Transverse colon (tissue), 4 donors: ENCODE results near the gene CCDC82. TPM values are rescaled to one million over a fixed set of nuclear protein-coding genes. Genes with fewer than 3 reads are reported as not detected.

Experiments
- DNase-seq: peaks from one replicate; pipeline ENCODE4 v3.0.0-alpha.2; 2019
- H3K27ac ChIP-seq, 4 donors: fragments of 200-600 bp; sonication (generic); 2 replicates each; pipeline ENCODE4 v1.5.1; 2016 to 2018; ENCODE audit warnings: inconsistent platforms in 4 of 4
- H3K27me3 ChIP-seq: fragments of 200-600 bp; sonication (generic); 2 replicates; pipeline ENCODE4 v1.5.1; 2017; ENCODE audit warnings: inconsistent platforms
- H3K36me3 ChIP-seq, 4 donors: fragments of 200-600 bp; sonication (generic); 2 replicates each; pipeline ENCODE4 v1.5.1; 2017 to 2019; ENCODE audit warnings: inconsistent platforms in 4 of 4
- H3K4me1 ChIP-seq, 4 donors: fragments of 200-600 bp; sonication (generic); 2 replicates each; pipeline ENCODE4 v1.5.1; 2017 to 2020; ENCODE audit warnings: inconsistent platforms in 4 of 4
- H3K4me3 ChIP-seq, 4 donors: fragments of 200-600 bp; sonication (generic); 1 replicate in 1 of 4; 2 replicates in 3 of 4; pipeline versions ENCODE4 v1.5.1 to v1.6.1; 2017 to 2019; ENCODE audit warnings: inconsistent platforms in 4 of 4
- H3K9me3 ChIP-seq, 2 donors: fragments of 200-600 bp; sonication (generic); 2 replicates each; pipeline ENCODE4 v1.5.1; 2017 to 2019; ENCODE audit warnings: inconsistent platforms in 2 of 2
- EP300 ChIP-seq: sonication (generic); formaldehyde crosslinking; IDR thresholded peaks from one replicate; pipeline ENCODE4 v1.6.1; 2017; ENCODE audit warnings: antibody characterized with exemption, low read depth
- POLR2A ChIP-seq: fragments of 450-650 bp; IDR thresholded peaks from one replicate; pipeline ENCODE4 v1.6.1; 2016; ENCODE audit warnings: antibody characterized with exemption, mild to moderate bottlenecking, moderate library complexity
- POLR2AphosphoS5 ChIP-seq, 3 donors: sonication (generic); formaldehyde crosslinking; IDR thresholded peaks; one replicate each; pipeline ENCODE4 v1.6.1; 2016; ENCODE audit warnings: antibody characterized with exemption in 3 of 3
- WGBS, 2 donors: methylation state at CpG; one replicate each; pipeline ENCODE4 v1.1.5; 2018; ENCODE audit warnings: low coverage in 1 of 2; 5-methylcytosine and 5-hydroxymethylcytosine counted together
- in situ Hi-C, 4 donors: fragments of 200-750 bp; cut with MboI; loops; one replicate each; pipeline versions ENCODE4 v1.15.0 to v1.15.1; 2017; ENCODE audit warnings: low sequenced_read_pairs in 3 of 4, low pct_ligation_motif_present in 1 of 4, low pct_unique_long_range_greater_than_20kb in 1 of 4
- intact Hi-C: fragments of 100-400 bp; cut with DNase I; formaldehyde crosslinking; loops from one replicate; pipeline ENCODE4 v1.15.1; 2023; ENCODE audit warnings: low total_unique reads
- total RNA-seq, 4 donors: library from RNA; depleted of rRNA; stranded (reverse); fragments of >200 nt; gene quantifications; one replicate each; pipeline ENCODE4 v1.1.0, GENCODE V29; 2016
- TF ChIP-seq, protein P1 (sequence below), 5 experiments: fragments of 200-600 bp in 3 of 5; fragments of 450-650 bp in 2 of 5; sonication (generic) in 3 of 5; IDR thresholded peaks; 1 replicate in 2 of 5; 2 replicates in 3 of 5; pipeline ENCODE4 v1.5.1; 2016 to 2017; ENCODE audit warnings: antibody characterized with exemption in 5 of 5, inconsistent platforms in 3 of 5, mild to moderate bottlenecking in 2 of 5, moderate library complexity in 1 of 5

Gene CCDC82
- total RNA-seq, 4 donors from 2014 or later: 9.6 to 41.1 (median 23.8) TPM

DNA sequence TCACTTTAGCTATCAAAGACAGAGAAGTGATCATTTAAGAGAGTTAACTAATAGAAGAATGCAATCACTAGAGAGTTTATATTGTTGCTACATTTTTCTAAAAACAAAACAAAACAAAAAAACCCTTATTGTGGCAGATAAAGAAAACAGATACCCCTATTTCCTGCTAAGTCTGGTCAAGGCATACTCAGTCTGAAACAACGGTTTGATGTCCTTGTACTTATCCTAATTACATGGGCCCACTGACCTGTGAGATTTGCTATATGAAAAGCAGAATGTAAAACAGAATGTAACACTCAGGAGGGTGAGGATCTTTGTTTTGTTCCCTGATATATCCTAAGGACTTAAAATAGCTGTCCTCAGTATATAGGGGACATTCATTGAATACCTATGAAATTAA is 71.3 kb downstream of the CCDC82 start:
- Histone ChIP-seq H3K27ac (no peak overlapping the region), H3K36me3 (no peaks in the 10 kb centered on the region), H3K9me3 (no peaks in the 10 kb centered on the region), H3K27me3 (no peaks in the 10 kb centered on the region), H3K4me1 (peaks cover 10 to 47% (median 22%) of the 10 kb centered on the region in 4 donors), H3K4me3 (no peak overlapping the region)
- DNase-seq: no peak
- in situ Hi-C loops (no loop called here), intact Hi-C loops (no loop called here)
- WGBS, 2 donors: 44 to 59% methylated on average over 1 of the region's 1 CpG
- TF ChIP-seq, protein P1, sequence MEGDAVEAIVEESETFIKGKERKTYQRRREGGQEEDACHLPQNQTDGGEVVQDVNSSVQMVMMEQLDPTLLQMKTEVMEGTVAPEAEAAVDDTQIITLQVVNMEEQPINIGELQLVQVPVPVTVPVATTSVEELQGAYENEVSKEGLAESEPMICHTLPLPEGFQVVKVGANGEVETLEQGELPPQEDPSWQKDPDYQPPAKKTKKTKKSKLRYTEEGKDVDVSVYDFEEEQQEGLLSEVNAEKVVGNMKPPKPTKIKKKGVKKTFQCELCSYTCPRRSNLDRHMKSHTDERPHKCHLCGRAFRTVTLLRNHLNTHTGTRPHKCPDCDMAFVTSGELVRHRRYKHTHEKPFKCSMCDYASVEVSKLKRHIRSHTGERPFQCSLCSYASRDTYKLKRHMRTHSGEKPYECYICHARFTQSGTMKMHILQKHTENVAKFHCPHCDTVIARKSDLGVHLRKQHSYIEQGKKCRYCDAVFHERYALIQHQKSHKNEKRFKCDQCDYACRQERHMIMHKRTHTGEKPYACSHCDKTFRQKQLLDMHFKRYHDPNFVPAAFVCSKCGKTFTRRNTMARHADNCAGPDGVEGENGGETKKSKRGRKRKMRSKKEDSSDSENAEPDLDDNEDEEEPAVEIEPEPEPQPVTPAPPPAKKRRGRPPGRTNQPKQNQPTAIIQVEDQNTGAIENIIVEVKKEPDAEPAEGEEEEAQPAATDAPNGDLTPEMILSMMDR (IDR thresholded peaks at IDR 0.05): no peak
- TF ChIP-seq POLR2AphosphoS5 (IDR thresholded peaks at IDR 0.05) (no peak), EP300 (no peak), POLR2A (no peak)

DNA sequence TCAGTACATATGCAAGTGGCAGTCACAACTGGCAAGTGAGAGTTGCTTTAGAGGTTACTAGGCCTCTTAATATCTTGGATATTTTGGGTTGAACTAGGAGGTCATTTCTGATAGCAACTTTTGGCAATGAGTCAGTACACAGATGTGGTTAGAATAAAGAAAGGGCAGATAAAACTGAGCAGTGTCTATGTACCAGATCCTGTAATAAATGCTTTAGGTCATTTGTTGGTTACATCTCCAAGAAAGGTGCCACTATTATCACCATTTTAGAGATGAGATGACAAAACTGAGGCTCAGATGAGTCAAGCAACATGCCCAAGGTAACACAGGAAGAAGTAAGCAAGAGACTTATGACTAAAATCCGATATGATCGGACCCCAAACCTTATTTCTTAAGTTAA is 71.7 kb downstream of the CCDC82 start:
- 82 to 85% methylated on average over 2 of the region's 2 CpGs for WGBS, 2 donors
- Histone ChIP-seq H3K36me3 (no peaks in the 10 kb centered on the region), H3K27ac (no peak overlapping the region), H3K4me1 (peaks cover 10 to 49% (median 22%) of the 10 kb centered on the region in 4 donors), H3K27me3 (no peaks in the 10 kb centered on the region), H3K4me3 (no peak overlapping the region), H3K9me3 (no peaks in the 10 kb centered on the region)
- in situ Hi-C loops (no loop called here), intact Hi-C loops (no loop called here)
- no peak for DNase-seq
- TF ChIP-seq POLR2A (no peak), EP300 (no peak), POLR2AphosphoS5 (IDR thresholded peaks at IDR 0.05) (no peak)
- TF ChIP-seq, protein P1 (IDR thresholded peaks at IDR 0.05): no peak

DNA sequence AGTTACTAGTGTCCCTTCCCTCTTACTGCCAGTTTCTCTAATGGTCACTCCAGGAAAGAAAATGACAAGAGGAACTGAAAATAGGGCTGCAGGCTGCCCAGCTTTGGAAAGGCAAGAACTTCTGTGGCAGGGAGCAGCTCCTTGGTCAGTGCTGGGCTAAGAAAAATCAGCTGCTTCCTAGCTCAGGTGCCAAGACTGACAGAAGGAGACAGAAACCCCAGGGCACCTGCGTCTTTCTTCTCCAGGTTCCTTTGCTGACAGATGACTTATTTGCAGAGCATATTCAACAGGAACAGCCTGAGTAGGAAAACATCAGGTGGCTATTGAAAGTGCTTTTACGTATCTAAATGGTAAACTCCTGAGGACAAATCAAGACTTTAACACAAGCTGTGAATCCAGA is 72.1 kb downstream of the CCDC82 start:
- 40 to 48% methylated on average over 2 of the region's 2 CpGs for WGBS, 2 donors
- no peak overlapping the region for H3K4me3 ChIP-seq
- in situ Hi-C loops: no loop called here
- peaks cover 10 to 51% (median 22%) of the 10 kb centered on the region in 4 donors for H3K4me1 ChIP-seq
- no peak overlapping the region for H3K27ac ChIP-seq
- TF ChIP-seq, protein P1 (IDR thresholded peaks at IDR 0.05): no peak
- TF ChIP-seq POLR2AphosphoS5 (IDR thresholded peaks at IDR 0.05) (no peak), EP300 (no peak), POLR2A (no peak)
- H3K9me3 ChIP-seq: no peaks in the 10 kb centered on the region
- intact Hi-C loops: no loop called here
- DNase-seq: no peak
- H3K36me3 ChIP-seq: no peaks in the 10 kb centered on the region
- H3K27me3 ChIP-seq: no peaks in the 10 kb centered on the region

DNA sequence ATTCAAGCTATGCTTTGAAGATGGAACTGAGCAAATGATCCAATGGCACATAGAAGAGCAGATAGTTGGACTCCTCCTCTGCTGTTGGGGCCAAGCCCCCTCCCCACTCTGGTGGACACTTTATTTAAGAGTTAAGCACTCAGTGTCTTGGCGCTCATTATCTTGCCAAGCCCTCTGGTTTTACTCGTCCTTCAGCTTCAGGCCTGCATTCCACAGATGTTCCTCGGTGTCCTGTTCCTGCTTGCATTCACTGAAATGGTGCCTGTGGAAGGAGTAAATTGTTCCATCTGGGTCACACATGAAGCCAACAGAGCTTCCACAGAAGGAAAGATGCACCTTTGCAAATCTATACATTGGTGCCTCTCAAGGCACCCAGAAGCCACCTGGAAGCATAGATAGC is 72.8 kb downstream of the CCDC82 start:
- 70 to 95% methylated on average over 3 of the region's 3 CpGs for WGBS, 2 donors
- intact Hi-C loops (no loop called here), in situ Hi-C loops (no loop called here)
- Histone ChIP-seq H3K27me3 (no peaks in the 10 kb centered on the region), H3K27ac (no peak overlapping the region), H3K36me3 (no peaks in the 10 kb centered on the region), H3K4me3 (no peak overlapping the region), H3K4me1 (peaks cover 10 to 57% (median 24%) of the 10 kb centered on the region in 4 donors), H3K9me3 (no peaks in the 10 kb centered on the region)
- no peak for DNase-seq
- no peak for TF ChIP-seq EP300
- TF ChIP-seq POLR2AphosphoS5 (IDR thresholded peaks at IDR 0.05): no peak
- TF ChIP-seq, protein P1 (IDR thresholded peaks at IDR 0.05): no peak
- no peak for TF ChIP-seq POLR2A
